Osteocyte (in vitro differentiated cells): Measurements from ENCODE around the gene FAM227A. TPM values are rescaled to one million over a fixed set of nuclear protein-coding genes. Genes with fewer than 3 reads are reported as not detected.
"Not testable (repeated sequence)": the region's sequence is repeated elsewhere in the genome, so short reads cannot be mapped to it uniquely, and the experiment has no call there.

Experiments used
- DNase-seq: peaks from one replicate; pipeline ENCODE4 v3.0.0; 2021; ENCODE audit warnings: mixed read lengths; ENCODE audit not compliant: unreplicated experiment; ENCODE audit errors: extremely low spot score
- H3K27ac Mint-ChIP-seq: one replicate; pipeline ENCODE4 v1.8.0; 2021; ENCODE audit warnings: mild to moderate bottlenecking, mixed read lengths; ENCODE audit not compliant: unreplicated experiment
- H3K27me3 Mint-ChIP-seq: one replicate; pipeline ENCODE4 v1.8.0; 2021; ENCODE audit warnings: mixed read lengths; ENCODE audit not compliant: unreplicated experiment
- H3K36me3 Mint-ChIP-seq: one replicate; pipeline ENCODE4 v1.8.0; 2021; ENCODE audit warnings: mixed read lengths; ENCODE audit not compliant: unreplicated experiment
- H3K4me1 Mint-ChIP-seq: one replicate; pipeline ENCODE4 v1.8.0; 2021; ENCODE audit warnings: mixed read lengths; ENCODE audit not compliant: unreplicated experiment
- H3K4me3 Mint-ChIP-seq: one replicate; pipeline ENCODE4 v1.8.0; 2021; ENCODE audit warnings: mild to moderate bottlenecking, moderate library complexity, mixed read lengths; ENCODE audit not compliant: unreplicated experiment
- H3K9me3 Mint-ChIP-seq: one replicate; pipeline ENCODE4 v1.8.0; 2021; ENCODE audit warnings: mixed read lengths; ENCODE audit not compliant: unreplicated experiment
- total RNA-seq: library from RNA; stranded (reverse); gene quantifications from 2 replicates; pipeline ENCODE4 v1.2.1, GENCODE V29; 2021
- TF ChIP-seq, protein P1 (sequence below): fragments of 200-600 bp; sonication (generic); IDR thresholded peaks from 2 replicates; pipeline ENCODE4 v1.5.0; 2021; ENCODE audit warnings: antibody characterized with exemption, mild to moderate bottlenecking, moderate library complexity

Gene FAM227A
- total RNA-seq, 1 donor from 2014 or later, result 2.7 TPM

DNA sequence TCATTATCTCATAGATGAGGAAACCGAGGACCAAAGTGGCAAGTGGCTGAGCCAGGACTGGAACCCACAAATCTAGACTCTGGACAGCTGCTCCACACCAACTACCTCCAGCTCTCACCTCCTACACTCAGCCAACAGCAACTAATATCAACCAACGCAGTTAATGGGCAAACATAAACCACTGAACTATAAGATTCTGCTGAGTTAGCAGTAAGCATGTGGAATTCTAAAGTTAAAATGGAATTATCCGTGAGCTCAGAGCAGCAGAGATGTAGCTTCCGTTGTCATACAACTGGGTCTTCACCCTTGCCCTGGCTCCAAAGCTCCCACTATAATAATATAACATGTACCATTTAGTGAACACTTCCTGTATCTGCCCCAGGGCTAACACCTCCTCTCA lies 27.1 kb downstream of the FAM227A start:
- TF ChIP-seq, protein P1, sequence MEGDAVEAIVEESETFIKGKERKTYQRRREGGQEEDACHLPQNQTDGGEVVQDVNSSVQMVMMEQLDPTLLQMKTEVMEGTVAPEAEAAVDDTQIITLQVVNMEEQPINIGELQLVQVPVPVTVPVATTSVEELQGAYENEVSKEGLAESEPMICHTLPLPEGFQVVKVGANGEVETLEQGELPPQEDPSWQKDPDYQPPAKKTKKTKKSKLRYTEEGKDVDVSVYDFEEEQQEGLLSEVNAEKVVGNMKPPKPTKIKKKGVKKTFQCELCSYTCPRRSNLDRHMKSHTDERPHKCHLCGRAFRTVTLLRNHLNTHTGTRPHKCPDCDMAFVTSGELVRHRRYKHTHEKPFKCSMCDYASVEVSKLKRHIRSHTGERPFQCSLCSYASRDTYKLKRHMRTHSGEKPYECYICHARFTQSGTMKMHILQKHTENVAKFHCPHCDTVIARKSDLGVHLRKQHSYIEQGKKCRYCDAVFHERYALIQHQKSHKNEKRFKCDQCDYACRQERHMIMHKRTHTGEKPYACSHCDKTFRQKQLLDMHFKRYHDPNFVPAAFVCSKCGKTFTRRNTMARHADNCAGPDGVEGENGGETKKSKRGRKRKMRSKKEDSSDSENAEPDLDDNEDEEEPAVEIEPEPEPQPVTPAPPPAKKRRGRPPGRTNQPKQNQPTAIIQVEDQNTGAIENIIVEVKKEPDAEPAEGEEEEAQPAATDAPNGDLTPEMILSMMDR, result no peak
- Mint-ChIP-seq H3K27me3 (no peaks in the 10 kb centered on the region), H3K4me3 (no peak overlapping the region)

DNA sequence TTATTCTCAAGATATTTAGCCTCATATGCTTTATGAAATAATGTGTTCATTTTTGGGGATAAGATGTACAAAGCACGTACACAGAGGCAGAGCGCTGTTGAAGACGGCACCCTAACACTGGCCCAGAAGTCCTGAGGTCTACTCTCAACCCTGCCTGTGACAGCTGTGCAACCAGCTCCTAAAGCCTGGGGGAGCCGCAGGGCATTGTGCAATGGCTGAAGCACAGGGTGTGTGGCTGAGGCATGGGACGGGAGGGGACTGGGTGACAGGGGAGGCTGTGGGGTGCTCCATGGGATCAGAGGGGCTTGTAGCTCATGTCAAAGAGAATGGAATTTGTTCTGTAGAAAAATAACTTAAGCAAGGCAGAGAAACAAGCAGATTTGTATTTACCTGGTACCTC lies 27.7 kb downstream of the FAM227A start:
- Mint-ChIP-seq H3K27me3 (no peaks in the 10 kb centered on the region), H3K4me3 (no peak overlapping the region), H3K9me3 (no peaks in the 10 kb centered on the region), H3K4me1 (no peaks in the 10 kb centered on the region), H3K36me3 (peaks cover 14% of the 10 kb centered on the region), H3K27ac (no peak overlapping the region)
- TF ChIP-seq, protein P1, result no peak
- no peak for DNase-seq

More for the DNA sequence above, 27.1 kb downstream of the FAM227A start:
- DNase-seq, result no peak
- no peaks in the 10 kb centered on the region for H3K4me1 Mint-ChIP-seq
- no peaks in the 10 kb centered on the region for H3K9me3 Mint-ChIP-seq
- H3K36me3 Mint-ChIP-seq, result peaks cover 14% of the 10 kb centered on the region
- no peak overlapping the region for H3K27ac Mint-ChIP-seq

DNA sequence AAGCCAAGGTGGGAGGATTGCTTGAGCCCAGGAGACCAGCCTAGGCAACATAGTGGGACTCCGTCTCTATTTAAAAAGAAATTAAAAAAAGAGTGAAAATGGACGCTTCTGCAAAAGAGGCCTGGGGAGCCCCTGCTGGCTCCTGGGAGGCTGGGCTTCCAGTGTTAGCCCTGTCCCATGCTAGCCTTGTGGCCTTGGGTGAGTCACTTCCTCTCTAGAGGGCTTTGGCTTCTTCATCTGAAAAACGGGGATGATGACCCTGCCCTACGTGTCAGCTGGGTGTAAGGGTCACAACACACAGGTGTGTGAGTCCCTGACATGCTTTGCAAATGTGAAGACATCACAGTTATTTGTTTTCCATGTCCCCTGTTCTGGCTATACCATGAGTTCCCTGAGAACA lies 32.8 kb downstream of the FAM227A start:
- H3K27me3 Mint-ChIP-seq, result no peaks in the 10 kb centered on the region
- no peak for DNase-seq
- no peaks in the 10 kb centered on the region for H3K4me1 Mint-ChIP-seq
- H3K36me3 Mint-ChIP-seq, result peaks cover 16% of the 10 kb centered on the region
- TF ChIP-seq, protein P1, result no peak
- H3K4me3 Mint-ChIP-seq, result no peak overlapping the region
- H3K27ac Mint-ChIP-seq, result no peak overlapping the region
- H3K9me3 Mint-ChIP-seq, result peaks cover 2% of the 10 kb centered on the region

DNA sequence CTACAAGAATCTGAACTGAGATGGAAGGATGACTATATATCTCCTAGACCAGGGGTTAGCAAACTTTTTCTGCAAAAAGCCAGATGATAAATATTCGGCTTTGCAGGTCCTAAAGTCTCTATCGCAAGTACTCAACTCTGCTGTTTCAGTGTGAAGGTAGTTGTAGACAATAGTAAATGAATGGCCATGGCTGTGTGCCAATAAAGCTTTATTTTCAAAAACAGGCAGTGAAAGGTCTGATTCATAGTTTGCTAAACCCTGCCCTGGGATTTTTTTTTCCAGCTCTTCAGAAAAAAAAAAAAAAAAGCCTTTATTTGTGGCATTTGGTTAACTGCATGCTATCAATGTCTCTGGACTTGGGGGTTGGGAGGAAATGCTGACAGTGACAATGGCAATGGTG lies 37.5 kb downstream of the FAM227A start:
- no peak overlapping the region for H3K27ac Mint-ChIP-seq
- peaks cover 4% of the 10 kb centered on the region for H3K9me3 Mint-ChIP-seq
- no peaks in the 10 kb centered on the region for H3K4me1 Mint-ChIP-seq
- H3K4me3 Mint-ChIP-seq, result no peak overlapping the region
- no peak for DNase-seq
- peaks cover 31% of the 10 kb centered on the region for H3K36me3 Mint-ChIP-seq
- H3K27me3 Mint-ChIP-seq, result no peaks in the 10 kb centered on the region
- TF ChIP-seq, protein P1, result no peak

DNA sequence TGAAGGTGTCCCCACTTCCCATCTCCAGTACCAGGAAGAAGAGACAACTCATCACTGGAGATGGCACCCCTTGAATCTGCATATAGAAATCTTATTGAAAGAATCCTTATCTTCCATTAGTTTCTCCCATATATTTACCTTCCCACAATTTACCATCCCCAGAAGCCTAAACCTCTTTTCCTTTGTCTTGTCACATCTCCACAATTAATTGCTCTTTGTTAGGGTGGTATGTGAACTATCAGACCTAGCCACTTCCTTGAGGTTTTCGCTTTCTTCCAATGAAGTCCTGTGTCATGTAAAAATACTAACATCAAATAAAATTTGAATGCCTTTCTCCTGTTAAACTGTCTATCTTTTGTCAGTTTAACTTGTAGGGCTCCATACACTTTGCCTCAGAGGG lies 37.9 kb downstream of the FAM227A start:
- H3K36me3 Mint-ChIP-seq, result peaks cover 31% of the 10 kb centered on the region
- no peak overlapping the region for H3K4me3 Mint-ChIP-seq
- TF ChIP-seq, protein P1, result no peak

DNA sequence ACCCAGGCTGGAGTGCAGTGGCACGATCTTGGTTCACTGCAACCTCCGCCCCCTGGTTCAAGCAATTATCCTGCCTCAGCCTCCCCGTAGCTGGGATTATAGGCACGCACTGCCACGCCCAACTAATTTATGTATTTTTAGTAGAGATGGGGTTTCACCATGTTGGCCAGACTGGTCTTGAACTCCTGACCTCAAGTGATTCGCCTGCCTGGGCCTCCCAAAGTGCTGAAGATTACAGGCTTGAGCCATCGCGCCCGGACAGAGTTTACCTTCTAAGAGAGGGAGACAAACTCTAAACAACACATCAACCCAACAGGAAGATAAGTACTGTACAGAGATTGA lies 41.2 kb downstream of the FAM227A start:
- H3K4me3 Mint-ChIP-seq, DNase-seq, H3K4me1 Mint-ChIP-seq, H3K27me3 Mint-ChIP-seq, H3K9me3 Mint-ChIP-seq, H3K27ac Mint-ChIP-seq: not testable (repeated sequence)
- peaks cover 31% of the 10 kb centered on the region for H3K36me3 Mint-ChIP-seq

More for the DNA sequence above, 37.9 kb downstream of the FAM227A start:
- Mint-ChIP-seq H3K9me3 (peaks cover 4% of the 10 kb centered on the region), H3K27ac (no peak overlapping the region), H3K27me3 (no peaks in the 10 kb centered on the region), H3K4me1 (no peaks in the 10 kb centered on the region)
- DNase-seq, result no peak
